GM13976 (cell line): ENCODE results near the gene RASGRF2.

ENCODE experiments used
- DNase-seq: peaks from one replicate; pipeline ENCODE4 v3.0.0; 2012; ENCODE audit warnings: low spot score
- CTCF ChIP-seq: IDR thresholded peaks from 2 replicates; pipeline ENCODE4 v1.5.1; 2012; ENCODE audit warnings: borderline replicate concordance, mild to moderate bottlenecking; ENCODE audit not compliant: insufficient read depth; ENCODE audit errors: extremely low read depth, missing control alignments, control extremely low read depth
- in situ Hi-C: fragments of 300-500 bp; cut with MboI; formaldehyde crosslinking; loops from one replicate; pipeline ENCODE4 v1.12.0; 2022; ENCODE audit warnings: low sequenced_read_pairs, mixed read lengths, inconsistent platforms; ENCODE audit not compliant: unreplicated experiment

Gene RASGRF2

GRCh38 chr5:80973027-80973426 lies 12.9 kb downstream of the RASGRF2 start:
- DNase-seq = no peak
- no peak for TF ChIP-seq CTCF
- in situ Hi-C loops = no loop called here

GRCh38 chr5:80975065-80975464 lies 14.9 kb downstream of the RASGRF2 start:
- TF ChIP-seq CTCF = no peak
- DNase-seq = no peak
- in situ Hi-C loops = no loop called here

GRCh38 chr5:80976985-80977384 lies 16.8 kb downstream of the RASGRF2 start:
- DNase-seq = no peak
- no peak for TF ChIP-seq CTCF
- in situ Hi-C loops = no loop called here

- in situ Hi-C loops = no loop called here
- no peak for DNase-seq
- TF ChIP-seq CTCF = no peak
Observed at GRCh38 chr5:80977764-80978163, 17.6 kb downstream of the RASGRF2 start.

GRCh38 chr5:80978772-80979317 lies 18.7 kb downstream of the RASGRF2 start:
- in situ Hi-C loops = no loop called here
- no peak for DNase-seq
- TF ChIP-seq CTCF = no peak

- TF ChIP-seq CTCF = no peak
- in situ Hi-C loops = no loop called here
- DNase-seq = no peak
Observed at GRCh38 chr5:80982093-80982492, 21.9 kb downstream of the RASGRF2 start.
